HUES48 (cell line): ENCODE results near the gene PCDHGA1.
A peak's percentile ranks its signal among the peaks of the same experiment; 100 is the strongest.
"Not testable (repeated sequence)": the region's sequence is repeated elsewhere in the genome, so short reads cannot be mapped to it uniquely, and the experiment has no call there.

Experiments used
- H3K27ac ChIP-seq: one replicate; pipeline ENCODE4 v1.7.0; 2013; ENCODE audit warnings: low read depth, low read length, inconsistent platforms
- H3K27me3 ChIP-seq: 2 replicates; pipeline ENCODE4 v1.6.1; 2013; ENCODE audit warnings: mild to moderate bottlenecking, low read length; ENCODE audit not compliant: control insufficient read depth, insufficient read depth
- H3K36me3 ChIP-seq: 2 replicates; pipeline ENCODE4 v1.6.1; 2013; ENCODE audit warnings: low read length; ENCODE audit not compliant: control insufficient read depth, insufficient read depth
- H3K4me1 ChIP-seq: 2 replicates; pipeline ENCODE4 v1.6.1; 2013; ENCODE audit warnings: mild to moderate bottlenecking, low read length; ENCODE audit not compliant: control insufficient read depth, insufficient read depth
- H3K4me3 ChIP-seq: 2 replicates; pipeline ENCODE4 v1.5.1; 2013; ENCODE audit warnings: mild to moderate bottlenecking, low read depth, low read length
- H3K9ac ChIP-seq: 2 replicates; pipeline ENCODE4 v1.6.1; 2013; ENCODE audit warnings: mild to moderate bottlenecking, low read depth, low read length, moderate library complexity
- H3K9me3 ChIP-seq: 2 replicates; pipeline ENCODE4 v1.6.1; 2013; ENCODE audit warnings: low read length; ENCODE audit not compliant: control insufficient read depth, insufficient read depth

The PCDHGA1 gene

GRCh38 chr5:141399555-141400258 lies 69.4 kb downstream of the PCDHGA1 start:
- no peak overlapping the region for H3K9ac ChIP-seq
- H3K36me3 ChIP-seq, result no peaks in the 10 kb centered on the region
- H3K27me3 ChIP-seq, result no peaks in the 10 kb centered on the region
- H3K4me3 ChIP-seq, result no peak overlapping the region
- H3K27ac ChIP-seq, result no peak overlapping the region
- H3K4me1 ChIP-seq, result no peaks in the 10 kb centered on the region
- H3K9me3 ChIP-seq, result peaks cover 43% of the 10 kb centered on the region

GRCh38 chr5:141402553-141403243 lies 72.4 kb downstream of the PCDHGA1 start, which contains the start of gene PCDHGA9:
Gene PCDHGA9 (plus strand): TSS chr5:141402778. CDS start chr5:141402953, 175 bp downstream.
- H3K27me3 ChIP-seq, result no peaks in the 10 kb centered on the region
- no peaks in the 10 kb centered on the region for H3K36me3 ChIP-seq
- no peaks in the 10 kb centered on the region for H3K4me1 ChIP-seq
- no peak within 1 kb of the TSS for H3K9ac ChIP-seq
- no peak within 1 kb of the TSS for H3K4me3 ChIP-seq
- no peak within 1 kb of the TSS for H3K27ac ChIP-seq
- peaks cover 26% of the 10 kb centered on the region for H3K9me3 ChIP-seq

GRCh38 chr5:141403387-141403786 lies 73.1 kb downstream of the PCDHGA1 start:
- no peaks in the 10 kb centered on the region for H3K36me3 ChIP-seq
- no peak overlapping the region for H3K4me3 ChIP-seq
- no peak overlapping the region for H3K9ac ChIP-seq
- H3K27ac ChIP-seq, result no peak overlapping the region
- H3K4me1 ChIP-seq, result peaks cover under 1% of the 10 kb centered on the region; the same call in 1 of the 2 replicates
- H3K27me3 ChIP-seq, result peaks cover 1% of the 10 kb centered on the region
- peaks cover 25% of the 10 kb centered on the region for H3K9me3 ChIP-seq

GRCh38 chr5:141407790-141408505 lies 77.6 kb downstream of the PCDHGA1 start, which contains the start of gene PCDHGB6:
Gene PCDHGB6 (plus strand): TSS chr5:141408021. CDS start chr5:141408203, 182 bp downstream.
- not testable (repeated sequence) for H3K9me3 ChIP-seq, H3K27ac ChIP-seq, H3K4me1 ChIP-seq, H3K36me3 ChIP-seq
- peaks cover 13% of the 10 kb centered on the region for H3K27me3 ChIP-seq
- peak within 1 kb of the TSS; percentile 76 for H3K4me3 ChIP-seq
- H3K9ac ChIP-seq, result peak within 1 kb of the TSS; percentile 44; the same call in 1 of the 2 replicates

GRCh38 chr5:141409598-141410306 lies 79.4 kb downstream of the PCDHGA1 start:
- Histone ChIP-seq H3K27ac (no peak overlapping the region), H3K36me3 (no peaks in the 10 kb centered on the region), H3K4me1 (peaks cover 3% of the 10 kb centered on the region; the same call in 1 of the 2 replicates), H3K9me3 (peaks cover 6% of the 10 kb centered on the region; the same call in 1 of the 2 replicates), H3K4me3 (no peak overlapping the region), H3K27me3 (peaks cover 13% of the 10 kb centered on the region), H3K9ac (no peak overlapping the region)

GRCh38 chr5:141411575-141411974 lies 81.3 kb downstream of the PCDHGA1 start:
- H3K27ac ChIP-seq, result no peak overlapping the region
- H3K27me3 ChIP-seq, result peaks cover 13% of the 10 kb centered on the region
- H3K9me3 ChIP-seq, result 0 out of 2 replicates have a peak, but pooled peaks cover 2% of the 10 kb centered on the region
- no peak overlapping the region for H3K9ac ChIP-seq
- H3K4me1 ChIP-seq, result peaks cover 3% of the 10 kb centered on the region; the same call in 1 of the 2 replicates
- H3K36me3 ChIP-seq, result no peaks in the 10 kb centered on the region
- no peak overlapping the region for H3K4me3 ChIP-seq

- H3K4me3 ChIP-seq, result peak within 1 kb of the TSS; percentile 61
Observed at GRCh38 chr5:141412854-141413539, 82.7 kb downstream of the PCDHGA1 start, which contains the start of gene PCDHGA10. Gene PCDHGA10 (plus strand): TSS chr5:141412987. CDS start chr5:141413176, 189 bp downstream.

GRCh38 chr5:141413540-141414069 lies 83.3 kb downstream of the PCDHGA1 start:
- Histone ChIP-seq H3K36me3 (no peaks in the 10 kb centered on the region), H3K27me3 (peaks cover 16% of the 10 kb centered on the region), H3K4me1 (peaks cover under 1% of the 10 kb centered on the region; the same call in 1 of the 2 replicates), H3K9me3 (peaks cover 7% of the 10 kb centered on the region; the same call in 1 of the 2 replicates), H3K27ac (no peak overlapping the region), H3K4me3 (peak overlapping the region; percentile 61), H3K9ac (no peak overlapping the region)

More at GRCh38 chr5:141412854-141413539, 82.7 kb downstream of the PCDHGA1 start, which contains the start of gene PCDHGA10:
- Histone ChIP-seq H3K9ac (peak within 1 kb of the TSS; percentile 45; the same call in 1 of the 2 replicates), H3K9me3 (0 out of 2 replicates have a peak, but pooled peaks cover 2% of the 10 kb centered on the region), H3K27ac (no peak within 1 kb of the TSS), H3K4me1 (peaks cover 3% of the 10 kb centered on the region; the same call in 1 of the 2 replicates), H3K27me3 (peaks cover 13% of the 10 kb centered on the region), H3K36me3 (no peaks in the 10 kb centered on the region)

- H3K9me3 ChIP-seq, result peaks cover 13% of the 10 kb centered on the region
- H3K27me3 ChIP-seq, result peaks cover 13% of the 10 kb centered on the region
- not testable (repeated sequence) for H3K4me1 ChIP-seq, H3K27ac ChIP-seq, H3K36me3 ChIP-seq, H3K4me3 ChIP-seq, H3K9ac ChIP-seq
Observed at GRCh38 chr5:141414548-141415274, 84.4 kb downstream of the PCDHGA1 start.
